CD4-positive, alpha-beta T cell (primary cell): Measurements from ENCODE around the gene KNOP1. TPM values are rescaled to one million over a fixed set of nuclear protein-coding genes. Genes with fewer than 3 reads are reported as not detected.

ENCODE experiments used
- ATAC-seq: fragments of 200-7000 bp; cut with Tn5 transposase; one replicate; pipeline ENCODE4 v1.10.0; 2022; ENCODE audit warnings: mild to moderate bottlenecking; ENCODE audit not compliant: poor library complexity
- CTCF ChIA-PET: fragments of 350-600 bp; sonication (Branson Sonifier 250); formaldehyde crosslinking; loops from one replicate; lab custom pipeline; 2021; ENCODE audit warnings: antibody characterized with exemption, inconsistent platforms; lab: Charles Lee
- POLR2A ChIA-PET: fragments of 350-600 bp; sonication (Branson Sonifier 250); formaldehyde crosslinking; loops from one replicate; lab custom pipeline; 2021; ENCODE audit warnings: antibody characterized with exemption, inconsistent platforms; lab: Charles Lee
- DNase-seq, 14 experiments: peaks; one replicate each; pipeline ENCODE4 v3.0.0-alpha.2; 2013 to 2020; ENCODE audit warnings: mixed read lengths in 2 of 14
- H3K27ac ChIP-seq, 2 donors: one replicate each; pipeline versions ENCODE4 v1.5.1 to v1.7.0; 2013; ENCODE audit warnings: low read length in 2 of 2, low read depth in 1 of 2, mild to moderate bottlenecking in 1 of 2
- H3K27me3 ChIP-seq, 2 experiments: 1 replicate in 1 of 2; 2 replicates in 1 of 2; pipeline versions ENCODE4 v1.6.1 to v1.7.0; 2013; ENCODE audit warnings: low read length in 2 of 2, control low read depth in 1 of 2, mild to moderate bottlenecking in 1 of 2, moderate library complexity in 1 of 2; ENCODE audit not compliant: insufficient read depth in 2 of 2, control insufficient read depth in 1 of 2
- H3K36me3 ChIP-seq: one replicate; pipeline ENCODE4 v1.6.1; 2013; ENCODE audit warnings: low read length, control low read depth; ENCODE audit not compliant: insufficient read depth
- H3K4me1 ChIP-seq: one replicate; pipeline ENCODE4 v1.6.1; 2013; ENCODE audit warnings: low read length, control low read depth; ENCODE audit not compliant: insufficient read depth
- H3K4me3 ChIP-seq: one replicate; pipeline ENCODE4 v1.5.1; 2013; ENCODE audit warnings: mild to moderate bottlenecking, low read length, moderate library complexity
- H3K9me3 ChIP-seq, 2 experiments: 1 replicate in 1 of 2; 2 replicates in 1 of 2; pipeline versions ENCODE4 v1.6.1 to v1.7.0; 2013; ENCODE audit warnings: low read length in 2 of 2, mild to moderate bottlenecking in 2 of 2, control low read depth in 1 of 2, moderate library complexity in 1 of 2; ENCODE audit not compliant: control insufficient read depth in 1 of 2, insufficient read depth in 1 of 2
- H3K27ac Mint-ChIP-seq: one replicate; pipeline ENCODE4 v1.8.0; 2020; ENCODE audit warnings: mixed read lengths
- H3K27me3 Mint-ChIP-seq: one replicate; pipeline ENCODE4 v1.8.0; 2021; ENCODE audit warnings: mixed read lengths
- H3K36me3 Mint-ChIP-seq: one replicate; pipeline ENCODE4 v1.8.0; 2021; ENCODE audit warnings: low read depth, mixed read lengths
- H3K4me1 Mint-ChIP-seq: one replicate; pipeline ENCODE4 v1.8.0; 2021; ENCODE audit warnings: low read depth, mixed read lengths
- H3K4me3 Mint-ChIP-seq: one replicate; pipeline ENCODE4 v1.8.0; 2020; ENCODE audit warnings: mild to moderate bottlenecking, mixed read lengths
- H3K9me3 Mint-ChIP-seq: one replicate; pipeline ENCODE4 v1.8.0; 2020; ENCODE audit warnings: mixed read lengths
- intact Hi-C, 2 experiments: fragments of 100-400 bp; cut with DNase I in 1 of 2; cut with micrococcal nuclease in 1 of 2; formaldehyde crosslinking; loops; one replicate each; pipeline versions ENCODE4 v1.15.1 to v1.9.0; 2023 to 2025; cut with DNase I, micrococcal nuclease
- total RNA-seq, 174 experiments: library from RNA in 2 of 174; stranded (reverse) in 2 of 174; gene quantifications; one replicate each; pipeline ENCODE4 v1.2.3 and lab custom pipeline; 2021 to 2026
- TF ChIP-seq, protein P1 (sequence below): fragments of 200-600 bp; IDR thresholded peaks from one replicate; pipeline ENCODE4 v1.8.0; 2022; ENCODE audit warnings: antibody characterized with exemption, mild to moderate bottlenecking

Gene KNOP1
- total RNA-seq, 2 experiments from 2014 or later, result 3.5 to 4.1 TPM

DNA sequence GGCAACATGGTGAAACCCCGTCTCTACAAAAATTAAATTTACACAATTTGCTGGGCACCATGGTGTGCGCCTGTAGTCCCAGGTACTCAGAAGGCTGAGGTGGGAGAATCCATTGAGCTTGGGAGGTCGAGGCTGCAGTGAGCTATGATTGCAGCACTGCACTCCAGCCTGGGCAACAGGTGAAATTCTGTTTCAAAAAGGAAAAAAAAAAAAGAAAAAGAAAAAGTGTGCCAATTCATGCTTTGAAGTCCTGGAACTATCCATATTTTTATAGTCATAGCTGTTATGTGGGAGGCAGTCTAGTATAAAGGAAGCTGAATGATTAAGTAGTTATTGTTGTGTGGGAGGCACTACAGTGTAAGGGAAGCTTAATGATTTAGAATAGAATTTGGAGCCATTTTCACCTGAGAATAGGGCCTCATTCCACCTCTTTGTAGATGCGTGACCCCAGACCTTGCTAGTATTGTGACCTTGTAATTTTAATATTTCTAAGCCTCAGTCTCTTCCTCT is 31.6 kb upstream of the KNOP1 start:
- no peaks in the 10 kb centered on the region for H3K4me1 Mint-ChIP-seq
- ATAC-seq (no peak), DNase-seq (no peak)
- no peaks in the 10 kb centered on the region for H3K36me3 Mint-ChIP-seq
- no peaks in the 10 kb centered on the region for H3K27me3 Mint-ChIP-seq
- POLR2A ChIA-PET, result no interaction called here
- CTCF ChIA-PET, result no interaction called here
- no peak overlapping the region for H3K4me3 ChIP-seq
- no peak overlapping the region for H3K27ac Mint-ChIP-seq
- TF ChIP-seq, protein P1, sequence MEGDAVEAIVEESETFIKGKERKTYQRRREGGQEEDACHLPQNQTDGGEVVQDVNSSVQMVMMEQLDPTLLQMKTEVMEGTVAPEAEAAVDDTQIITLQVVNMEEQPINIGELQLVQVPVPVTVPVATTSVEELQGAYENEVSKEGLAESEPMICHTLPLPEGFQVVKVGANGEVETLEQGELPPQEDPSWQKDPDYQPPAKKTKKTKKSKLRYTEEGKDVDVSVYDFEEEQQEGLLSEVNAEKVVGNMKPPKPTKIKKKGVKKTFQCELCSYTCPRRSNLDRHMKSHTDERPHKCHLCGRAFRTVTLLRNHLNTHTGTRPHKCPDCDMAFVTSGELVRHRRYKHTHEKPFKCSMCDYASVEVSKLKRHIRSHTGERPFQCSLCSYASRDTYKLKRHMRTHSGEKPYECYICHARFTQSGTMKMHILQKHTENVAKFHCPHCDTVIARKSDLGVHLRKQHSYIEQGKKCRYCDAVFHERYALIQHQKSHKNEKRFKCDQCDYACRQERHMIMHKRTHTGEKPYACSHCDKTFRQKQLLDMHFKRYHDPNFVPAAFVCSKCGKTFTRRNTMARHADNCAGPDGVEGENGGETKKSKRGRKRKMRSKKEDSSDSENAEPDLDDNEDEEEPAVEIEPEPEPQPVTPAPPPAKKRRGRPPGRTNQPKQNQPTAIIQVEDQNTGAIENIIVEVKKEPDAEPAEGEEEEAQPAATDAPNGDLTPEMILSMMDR, result no peak
- no peaks in the 10 kb centered on the region for H3K9me3 ChIP-seq
- no peak overlapping the region for H3K4me3 Mint-ChIP-seq
- intact Hi-C loops, result no loop called here
- no peaks in the 10 kb centered on the region for H3K36me3 ChIP-seq
- H3K9me3 Mint-ChIP-seq, result no peaks in the 10 kb centered on the region
- no peaks in the 10 kb centered on the region for H3K4me1 ChIP-seq
- H3K27me3 ChIP-seq, result no peaks in the 10 kb centered on the region
- no peak overlapping the region for H3K27ac ChIP-seq

- TF ChIP-seq, protein P1, result no peak
- no peaks in the 10 kb centered on the region for H3K9me3 Mint-ChIP-seq
- Histone ChIP-seq H3K27me3 (no peaks in the 10 kb centered on the region), H3K9me3 (no peaks in the 10 kb centered on the region), H3K4me3 (no peak overlapping the region), H3K27ac (no peak overlapping the region), H3K4me1 (no peaks in the 10 kb centered on the region), H3K36me3 (no peaks in the 10 kb centered on the region)
- H3K27me3 Mint-ChIP-seq, result no peaks in the 10 kb centered on the region
- no peak for ATAC-seq
- H3K4me3 Mint-ChIP-seq, result no peak overlapping the region
- no peak for DNase-seq
- H3K27ac Mint-ChIP-seq, result no peak overlapping the region
- no peaks in the 10 kb centered on the region for H3K4me1 Mint-ChIP-seq
- no peaks in the 10 kb centered on the region for H3K36me3 Mint-ChIP-seq
- ChIA-PET POLR2A (interaction anchor here (0.6 kb wide), 2 partner anchors 132 to 153 kb away, joined by 3 read pairs; no protein-coding TSS in a partner anchor), CTCF (interaction anchor here (0.7 to 1.0 kb wide), 2 partner anchors 32 to 159 kb away, joined by 3 to 4 read pairs; no protein-coding TSS in a partner anchor)
- intact Hi-C loops, result no loop called here
Measured at GRCh38 chr16:19748389-19749168, 30.6 kb upstream of the KNOP1 start.

- Histone ChIP-seq H3K9me3 (no peaks in the 10 kb centered on the region), H3K27me3 (no peaks in the 10 kb centered on the region), H3K27ac (no peak overlapping the region), H3K36me3 (no peaks in the 10 kb centered on the region), H3K4me3 (no peak overlapping the region), H3K4me1 (no peaks in the 10 kb centered on the region)
- H3K9me3 Mint-ChIP-seq, result no peaks in the 10 kb centered on the region
- H3K4me3 Mint-ChIP-seq, result no peak overlapping the region
- H3K27me3 Mint-ChIP-seq, result no peaks in the 10 kb centered on the region
- intact Hi-C loops, result no loop called here
- TF ChIP-seq, protein P1, result no peak
- no peaks in the 10 kb centered on the region for H3K4me1 Mint-ChIP-seq
- DNase-seq (no peak), ATAC-seq (no peak)
- ChIA-PET CTCF (no interaction called here), POLR2A (no interaction called here)
- H3K36me3 Mint-ChIP-seq, result no peaks in the 10 kb centered on the region
- no peak overlapping the region for H3K27ac Mint-ChIP-seq
Measured at GRCh38 chr16:19746561-19746960, 28.5 kb upstream of the KNOP1 start.
